ENCODE measurements around the gene DCUN1D1.

DNA sequence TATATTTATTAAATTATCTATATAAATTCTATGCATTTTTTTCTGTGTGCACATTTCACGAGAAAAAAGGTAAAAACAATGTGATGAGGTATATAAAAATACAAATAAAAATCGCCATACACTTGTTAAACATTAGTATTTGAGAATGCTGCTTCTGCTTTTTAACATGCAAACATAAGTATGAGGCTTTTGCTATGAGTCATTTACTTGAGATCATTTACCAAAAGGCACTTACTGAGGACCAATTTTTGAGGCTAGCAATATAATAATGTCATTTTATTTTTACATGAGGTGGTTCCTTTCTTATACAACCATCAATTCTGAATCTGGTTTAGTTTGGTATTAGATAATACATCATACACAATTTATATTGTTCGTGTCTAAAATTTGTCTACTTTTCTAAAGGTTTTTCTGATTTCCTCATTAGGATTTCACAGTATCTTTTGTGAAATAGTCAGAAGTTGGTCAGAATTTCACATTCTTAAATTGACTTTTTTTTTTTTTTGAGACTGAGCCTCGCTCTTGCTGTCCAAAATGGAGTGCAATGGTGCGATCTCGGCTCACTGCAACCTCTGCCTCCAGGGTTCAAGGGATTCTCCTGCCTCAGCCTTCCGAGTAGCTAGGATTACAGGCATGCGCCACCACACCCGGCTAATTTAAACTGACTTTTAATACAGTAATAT, 25.6 kb downstream of the DCUN1D1 start:
- TF ChIP-seq, protein P1, sequence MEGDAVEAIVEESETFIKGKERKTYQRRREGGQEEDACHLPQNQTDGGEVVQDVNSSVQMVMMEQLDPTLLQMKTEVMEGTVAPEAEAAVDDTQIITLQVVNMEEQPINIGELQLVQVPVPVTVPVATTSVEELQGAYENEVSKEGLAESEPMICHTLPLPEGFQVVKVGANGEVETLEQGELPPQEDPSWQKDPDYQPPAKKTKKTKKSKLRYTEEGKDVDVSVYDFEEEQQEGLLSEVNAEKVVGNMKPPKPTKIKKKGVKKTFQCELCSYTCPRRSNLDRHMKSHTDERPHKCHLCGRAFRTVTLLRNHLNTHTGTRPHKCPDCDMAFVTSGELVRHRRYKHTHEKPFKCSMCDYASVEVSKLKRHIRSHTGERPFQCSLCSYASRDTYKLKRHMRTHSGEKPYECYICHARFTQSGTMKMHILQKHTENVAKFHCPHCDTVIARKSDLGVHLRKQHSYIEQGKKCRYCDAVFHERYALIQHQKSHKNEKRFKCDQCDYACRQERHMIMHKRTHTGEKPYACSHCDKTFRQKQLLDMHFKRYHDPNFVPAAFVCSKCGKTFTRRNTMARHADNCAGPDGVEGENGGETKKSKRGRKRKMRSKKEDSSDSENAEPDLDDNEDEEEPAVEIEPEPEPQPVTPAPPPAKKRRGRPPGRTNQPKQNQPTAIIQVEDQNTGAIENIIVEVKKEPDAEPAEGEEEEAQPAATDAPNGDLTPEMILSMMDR (IDR thresholded peaks at IDR 0.05; ENCODE audit: insufficient read depth, low read length, poor library complexity, severe bottlenecking) = no peak
- no peak for TF ChIP-seq EZH2phosphoT487 (conservative IDR thresholded peaks at IDR 0.05; ENCODE audit: low read length)

All from SU-DHL-6 (cell line).